Stimulated activated CD4-positive, alpha-beta T cell treated with anti-CD3 and anti-CD28 coated beads, Interleukin-15, amount 100 ng/mL, for 24 hours (primary cell): ENCODE data around the gene HEPACAM.
A peak's percentile ranks its signal among the peaks of the same experiment; 100 is the strongest.

Experiments used
- DNase-seq: peaks from one replicate; pipeline ENCODE4 v3.0.0-alpha.2; 2020

The HEPACAM gene

DNA sequence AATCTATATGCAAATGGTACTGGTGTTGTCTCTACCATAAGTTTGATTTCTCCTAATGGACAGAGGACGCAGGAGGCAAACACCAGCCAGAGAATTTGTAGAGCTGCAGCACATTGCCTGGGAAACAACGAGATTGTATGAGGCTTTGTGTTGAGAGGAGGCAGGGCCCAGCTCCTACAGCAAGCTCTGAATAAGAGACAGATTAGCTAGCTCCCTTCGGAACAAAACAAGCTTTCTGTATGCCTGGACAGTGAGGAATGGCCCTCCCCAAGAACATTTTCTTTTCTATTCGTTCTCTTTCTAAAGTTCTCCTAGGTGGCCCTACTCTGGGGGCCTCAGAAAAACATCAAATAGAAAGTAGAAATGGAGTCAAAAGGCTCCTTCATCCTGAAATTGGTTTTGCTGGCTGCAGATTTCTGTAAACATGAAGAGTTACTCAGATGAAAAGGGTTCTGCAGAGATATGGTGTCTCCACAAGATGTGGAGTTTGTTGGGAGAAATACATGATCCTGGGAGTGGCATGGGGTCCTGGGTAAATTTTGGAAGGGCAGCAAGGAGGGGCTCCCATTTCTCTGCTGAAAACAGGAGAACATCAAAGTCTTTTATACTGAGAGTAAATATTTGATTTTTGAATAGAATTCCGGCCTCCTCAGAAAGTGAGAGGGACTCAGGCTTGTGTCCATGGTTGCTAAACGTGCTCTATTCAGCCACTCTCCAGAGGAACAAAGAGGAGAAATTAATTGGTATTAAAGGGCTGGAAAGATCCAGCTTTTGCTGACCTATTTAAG is 6.8 kb upstream of the HEPACAM start:
- no peak for DNase-seq

DNA sequence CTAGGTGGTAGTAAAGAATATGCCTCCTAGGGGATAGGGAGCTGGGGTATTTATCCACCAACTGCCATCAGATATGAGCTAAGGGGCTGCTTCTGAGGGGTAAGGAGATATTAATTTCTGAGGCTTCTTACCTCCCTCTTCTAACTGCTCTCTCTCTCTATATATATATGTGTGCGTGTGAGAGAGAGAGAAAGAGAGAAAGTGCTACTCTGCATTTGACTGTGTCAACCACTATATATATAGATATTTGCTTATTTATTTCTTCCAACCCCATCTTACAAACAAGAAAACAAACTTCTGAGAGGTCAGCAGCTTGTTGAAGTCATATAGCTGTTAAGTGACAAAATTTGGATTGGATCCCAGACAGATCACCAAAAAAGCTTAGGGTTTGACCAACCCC is 5.9 kb upstream of the HEPACAM start:
- DNase-seq = no peak

DNA sequence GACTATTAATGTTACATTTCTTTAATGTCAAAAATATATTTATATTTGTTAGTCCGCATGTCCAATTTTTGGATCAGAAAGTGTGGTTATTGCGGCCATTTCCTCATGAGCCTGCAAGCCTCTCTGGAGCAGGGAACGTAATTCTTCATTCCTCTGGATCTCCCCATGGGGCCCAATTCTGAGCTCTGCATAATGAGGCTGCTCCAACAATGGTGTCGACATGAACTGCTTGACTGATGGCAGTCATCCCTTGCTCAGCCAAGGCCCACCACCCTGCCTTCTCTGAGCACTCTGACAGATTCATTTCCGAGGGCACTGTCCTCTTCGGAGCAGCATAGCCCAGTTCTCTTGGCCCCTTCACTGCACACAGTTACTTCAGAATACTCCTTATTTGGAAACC is 3.1 kb upstream of the HEPACAM start:
- no peak for DNase-seq

DNA sequence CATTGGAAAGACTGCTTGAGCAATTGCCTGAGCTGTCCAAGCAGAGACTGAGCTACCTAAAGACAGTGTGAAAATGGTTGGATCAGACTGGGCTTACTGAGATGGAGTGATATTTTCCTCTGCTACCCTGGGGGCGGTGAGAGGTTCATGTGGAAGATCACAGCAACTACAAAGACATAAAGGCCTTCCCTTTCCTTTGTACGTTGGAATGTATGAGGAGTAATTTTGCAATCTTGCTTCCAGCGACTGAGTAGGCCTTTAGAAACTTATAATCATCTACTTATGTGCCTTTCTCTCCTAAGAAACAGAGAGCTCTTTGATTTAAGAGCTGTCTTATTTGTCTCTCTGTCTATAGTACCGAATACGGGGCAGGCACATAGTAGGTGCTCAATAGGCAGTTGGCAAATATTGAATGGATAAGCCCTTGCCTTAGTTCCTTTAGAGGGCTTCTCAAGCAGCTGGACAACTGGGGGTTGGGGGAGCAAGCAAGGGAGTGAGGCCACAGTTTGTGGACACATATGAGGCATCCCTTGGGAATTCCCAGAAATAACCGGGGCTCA is 2.4 kb upstream of the HEPACAM start:
- DNase-seq = no peak

DNA sequence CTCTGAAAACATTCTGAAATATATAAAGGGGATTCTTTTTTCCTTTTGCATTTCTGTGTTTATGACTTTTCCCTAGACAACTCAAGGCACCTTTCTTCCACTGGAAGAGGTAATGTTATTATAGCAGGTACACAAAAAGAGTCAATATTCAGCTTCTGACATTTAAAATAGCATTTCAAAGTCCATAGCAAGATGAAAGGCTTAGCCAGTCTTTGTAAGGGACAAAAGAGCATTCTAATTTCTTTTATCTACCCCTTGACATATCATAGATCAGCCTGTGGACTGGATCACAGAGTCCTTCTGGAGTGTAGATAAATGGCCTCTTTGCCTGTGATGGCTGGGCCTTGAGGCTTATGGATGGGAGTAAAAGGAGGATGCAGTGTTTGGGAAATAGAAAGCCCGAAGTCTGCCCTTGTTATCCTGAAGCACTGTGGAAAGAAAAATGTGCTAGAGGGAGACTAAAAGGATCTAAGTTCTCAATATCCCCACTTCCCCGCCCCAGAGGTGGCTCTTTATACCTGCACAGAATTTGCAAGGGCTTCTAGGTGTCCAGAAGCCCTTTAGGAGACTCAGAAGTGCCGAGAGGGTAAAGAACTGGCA is 1.6 kb upstream of the HEPACAM start:
- no peak for DNase-seq

DNA sequence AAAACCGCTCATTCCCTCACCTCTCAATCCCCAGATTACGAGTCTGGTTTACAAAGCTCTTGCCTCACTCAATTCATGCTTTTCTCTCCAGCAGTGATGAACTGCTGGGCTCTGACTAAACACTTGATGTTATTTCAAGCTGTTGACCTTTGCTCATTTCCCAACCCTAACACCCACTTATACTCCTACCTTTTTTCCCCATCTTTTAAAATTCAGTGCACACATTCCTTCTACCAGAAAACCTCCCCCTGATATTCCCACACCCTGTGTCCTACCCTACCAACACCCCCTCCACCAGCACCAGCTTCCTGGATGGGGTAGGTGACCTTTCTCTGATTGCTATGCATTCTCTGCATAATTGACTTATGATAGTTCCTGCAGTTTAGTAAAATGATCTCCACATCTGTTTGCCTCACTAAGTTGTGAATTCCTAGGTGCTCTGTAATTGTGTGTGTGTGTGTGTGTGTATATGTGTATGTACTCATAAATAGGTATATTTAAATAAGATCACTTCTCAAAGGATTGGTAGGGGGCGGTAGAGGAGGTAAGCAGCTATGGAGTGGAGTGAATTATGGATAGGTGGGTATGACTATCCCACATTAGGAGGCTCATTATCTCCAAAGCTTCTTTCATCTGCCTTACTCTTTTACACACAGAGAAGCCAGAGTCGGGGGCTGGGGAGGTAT is 842 bp downstream of the HEPACAM start:
- DNase-seq = no peak

DNA sequence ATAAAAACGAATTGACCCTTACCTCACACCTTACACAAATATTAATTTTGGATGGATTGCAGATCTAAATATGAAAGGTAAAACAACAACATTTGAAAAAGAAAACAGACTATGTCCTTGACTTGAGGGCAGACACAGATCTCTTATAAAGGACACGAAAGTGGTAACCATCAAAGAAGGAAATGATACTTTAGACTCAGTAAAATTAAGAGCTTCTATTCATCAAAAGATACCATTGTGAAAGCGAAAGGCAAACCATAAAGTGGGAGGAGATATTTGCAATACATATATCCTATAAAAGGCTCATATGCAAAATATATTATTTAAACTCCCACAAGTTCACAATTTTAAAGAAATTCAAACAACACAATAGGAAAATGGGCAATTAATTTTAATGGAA is 5.0 kb downstream of the HEPACAM start:
- no peak for DNase-seq

DNA sequence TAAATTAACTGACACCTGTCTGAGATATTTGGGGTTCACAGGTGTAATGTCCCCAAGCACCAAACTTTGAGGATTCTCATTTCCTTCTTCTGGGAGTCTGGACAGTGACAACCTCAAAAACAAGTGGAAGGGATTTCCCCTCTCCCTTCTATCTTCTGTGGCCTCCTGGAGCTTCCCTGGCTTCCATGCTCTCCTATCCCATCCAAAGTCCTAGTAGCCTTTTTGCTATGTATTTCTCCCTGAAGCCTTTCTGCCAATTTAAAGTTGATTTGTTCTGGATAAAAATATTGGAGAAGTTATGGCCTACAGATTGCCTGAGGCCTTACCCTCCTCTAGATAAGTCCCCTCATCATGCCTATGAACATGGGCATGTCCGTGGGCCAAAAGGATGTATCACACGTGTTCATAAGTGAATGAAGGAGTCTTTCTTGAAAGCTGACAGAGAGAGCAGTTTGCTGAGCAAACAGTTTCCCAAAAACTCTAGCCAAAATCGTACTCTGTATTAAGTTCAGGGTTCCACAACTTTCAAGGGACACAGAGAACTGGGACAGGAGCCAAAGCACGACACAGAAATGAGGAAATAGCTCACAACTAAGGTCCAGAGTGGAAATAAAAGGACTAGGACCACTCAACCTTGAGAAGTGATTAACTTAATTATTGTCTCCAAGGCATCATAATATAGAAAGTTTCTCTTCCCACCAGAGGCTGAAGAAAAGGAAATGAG is 6.7 kb downstream of the HEPACAM start:
- no peak for DNase-seq

DNA sequence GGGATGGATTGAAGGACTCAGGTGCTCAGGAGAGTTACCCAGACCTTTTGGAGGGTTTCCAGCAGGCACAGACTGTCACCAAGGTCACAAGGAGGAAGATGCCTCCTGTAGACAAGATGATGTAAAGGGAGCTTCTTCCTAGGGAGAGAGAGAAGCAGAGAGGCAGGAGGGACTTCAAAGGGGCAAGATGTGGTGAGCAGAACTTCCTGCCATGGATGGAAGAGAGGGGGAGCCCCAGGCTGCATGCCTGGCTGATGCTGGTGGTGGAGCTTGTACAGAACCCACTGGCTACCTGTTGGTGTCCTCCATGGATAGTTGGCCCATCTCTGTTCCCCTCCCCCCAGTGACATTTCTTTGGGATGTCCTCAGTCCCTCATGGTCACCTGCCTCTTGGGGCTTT is 12.6 kb downstream of the HEPACAM start:
- no peak for DNase-seq

DNA sequence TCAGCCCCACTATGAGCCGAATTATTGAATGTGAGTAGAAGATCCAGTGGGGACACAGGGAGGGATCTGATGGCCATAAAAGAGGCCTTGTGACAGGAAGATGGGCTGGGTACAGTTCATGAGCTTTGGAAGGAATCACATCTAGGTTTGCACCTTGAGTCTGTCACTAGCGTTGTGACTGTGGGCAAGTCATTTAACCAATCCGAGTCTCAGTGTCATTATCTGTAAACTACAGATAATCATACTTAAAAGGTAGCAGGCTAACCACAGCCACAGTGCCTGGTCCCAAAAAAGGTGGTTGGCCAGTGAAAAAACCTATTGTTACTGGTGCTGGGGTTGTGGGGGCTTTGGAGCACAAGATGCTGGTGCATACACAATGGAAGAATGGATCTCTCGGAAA is 13.0 kb downstream of the HEPACAM start:
- DNase-seq = no peak

DNA sequence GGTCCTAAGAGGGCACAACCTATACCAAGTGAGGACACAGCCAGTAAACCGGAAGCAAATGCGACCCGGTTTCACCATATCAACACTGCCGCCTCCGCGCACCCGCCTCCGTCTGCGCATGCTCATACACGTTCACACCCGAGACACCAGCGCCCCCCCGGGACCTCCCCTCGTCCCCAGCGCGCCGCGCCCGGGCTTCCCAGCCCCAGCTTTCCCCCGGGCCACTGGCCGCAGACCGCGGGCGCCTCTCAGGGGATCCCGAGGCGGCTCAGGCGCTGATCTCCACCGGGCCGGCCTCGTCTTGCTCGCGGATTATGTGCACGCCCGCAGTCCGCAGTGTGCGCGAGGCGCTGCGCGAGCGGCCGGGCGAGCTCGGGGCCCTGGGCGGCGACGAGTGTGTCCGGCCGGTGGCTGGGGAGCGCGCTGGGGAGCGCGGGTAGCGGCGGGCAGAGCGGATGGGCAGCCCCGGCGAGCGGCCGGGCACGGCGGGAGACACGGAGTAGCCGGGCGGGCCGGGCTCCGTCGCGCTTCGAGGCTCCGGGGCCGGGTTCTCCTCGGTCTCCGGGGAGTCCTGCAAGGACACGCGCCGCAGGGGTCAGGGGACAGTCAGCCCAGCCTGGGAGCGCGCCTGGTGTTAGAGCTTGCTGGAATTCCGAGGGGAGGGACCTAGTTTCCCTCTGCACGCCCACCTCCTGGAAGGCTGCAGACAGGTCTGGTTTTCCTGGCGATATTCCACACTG is 14.8 kb downstream of the HEPACAM start:
- peak; percentile 86 for DNase-seq

DNA sequence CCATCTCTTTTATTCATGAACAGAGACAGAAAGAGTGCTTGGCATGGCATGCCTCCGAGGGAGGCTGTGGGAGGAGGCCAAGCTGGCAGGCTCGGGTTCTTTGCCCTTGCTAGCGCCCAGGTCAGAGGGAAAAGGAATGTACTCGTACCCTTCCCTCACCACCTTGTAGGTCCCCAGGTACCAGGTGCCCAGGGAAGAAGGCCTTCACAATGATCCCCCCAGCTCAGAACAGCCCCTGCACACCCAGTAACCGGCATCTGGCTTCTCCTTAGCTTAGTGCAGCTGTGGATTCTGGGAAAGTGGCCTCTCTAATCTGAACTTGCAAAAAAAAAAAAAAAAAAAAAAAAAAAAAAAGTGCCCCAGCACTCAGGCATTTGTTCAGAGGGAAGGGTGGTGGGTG is 15.5 kb downstream of the HEPACAM start:
- no peak for DNase-seq

DNA sequence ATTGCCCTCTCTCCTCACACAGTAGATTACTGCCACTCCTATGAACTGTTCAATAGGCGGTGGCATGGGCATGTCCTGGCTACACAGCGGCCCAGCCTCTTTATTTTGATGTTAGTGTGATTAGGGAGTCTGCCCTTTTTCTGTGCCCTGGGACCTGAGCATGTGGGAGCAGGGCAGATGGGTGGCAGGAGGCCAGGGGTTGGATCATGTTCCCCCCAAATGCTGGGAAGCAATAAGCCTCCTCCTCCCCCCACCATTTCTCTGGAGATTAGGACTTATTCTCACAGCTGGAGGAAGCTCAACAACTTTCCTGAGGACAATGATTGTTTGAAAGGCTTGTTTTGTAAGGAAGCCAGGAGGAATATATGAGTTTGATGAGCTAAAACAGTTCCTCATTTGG is 15.9 kb downstream of the HEPACAM start:
- DNase-seq = no peak

DNA sequence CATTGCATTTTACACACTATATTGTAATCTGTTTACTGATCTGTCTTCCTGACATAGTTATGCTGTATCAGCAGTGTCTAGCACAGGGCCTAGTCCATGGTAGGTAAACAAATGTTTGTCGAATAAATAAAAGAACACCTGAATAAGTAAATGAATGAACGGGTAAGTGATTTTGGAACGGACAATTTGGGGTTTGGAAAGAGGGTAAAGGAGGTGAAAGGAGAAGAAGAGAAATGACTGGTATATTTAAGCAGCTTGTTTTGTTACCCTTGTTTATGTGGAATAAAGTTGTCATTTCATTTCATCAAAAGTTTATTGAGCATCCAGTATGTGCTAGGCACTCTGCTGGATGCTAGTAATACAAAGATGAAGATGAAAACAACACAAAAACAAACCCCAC is 16.9 kb downstream of the HEPACAM start, which contains the start of gene HEPN1:
HEPN1 (plus strand) TSS at position 301 of the 400 bp plus-strand sequence.
- DNase-seq = no peak

DNA sequence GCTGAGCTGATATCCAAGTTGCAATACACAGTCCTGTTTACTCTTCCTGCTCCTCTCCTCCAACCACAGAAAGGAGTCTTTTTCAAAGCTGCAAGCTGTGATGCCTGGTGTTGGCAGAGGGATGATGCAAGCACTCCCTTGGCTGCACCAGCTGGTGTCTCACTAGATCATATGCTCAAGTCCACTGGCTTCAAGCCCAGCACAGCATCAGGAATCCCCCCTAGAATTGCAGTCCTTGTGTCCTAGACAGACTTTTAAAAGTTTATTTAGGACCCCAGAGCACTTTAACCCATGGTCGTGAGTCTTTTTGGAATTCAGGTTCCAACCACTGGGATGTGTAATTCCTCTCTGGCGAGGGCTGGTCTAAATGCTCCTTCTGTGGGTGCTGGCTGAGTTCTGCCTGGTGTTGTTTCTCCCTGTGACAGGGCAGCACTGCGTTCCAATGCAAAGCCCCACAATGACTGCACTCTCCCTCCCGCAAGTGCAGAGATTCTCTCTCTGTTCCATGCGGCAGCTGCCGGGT is 18.7 kb downstream of the HEPACAM start:
- DNase-seq = no peak

DNA sequence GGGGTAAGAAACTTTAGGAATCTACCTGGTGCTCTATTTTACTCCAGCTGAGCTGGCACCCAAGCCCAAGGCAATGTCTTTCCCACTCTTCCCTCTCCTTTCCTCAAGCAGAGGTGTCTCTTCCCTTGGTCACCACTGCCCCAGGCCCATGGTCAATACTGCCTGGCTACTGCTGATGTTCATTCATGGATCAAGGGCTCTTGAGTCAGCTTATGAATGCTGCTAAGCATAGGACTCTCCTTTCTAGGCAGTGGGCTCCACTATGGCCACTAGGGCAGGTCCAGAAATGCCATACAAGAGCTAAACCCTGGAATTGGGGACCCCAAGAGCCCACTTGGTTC is 19.5 kb downstream of the HEPACAM start:
- no peak for DNase-seq

DNA sequence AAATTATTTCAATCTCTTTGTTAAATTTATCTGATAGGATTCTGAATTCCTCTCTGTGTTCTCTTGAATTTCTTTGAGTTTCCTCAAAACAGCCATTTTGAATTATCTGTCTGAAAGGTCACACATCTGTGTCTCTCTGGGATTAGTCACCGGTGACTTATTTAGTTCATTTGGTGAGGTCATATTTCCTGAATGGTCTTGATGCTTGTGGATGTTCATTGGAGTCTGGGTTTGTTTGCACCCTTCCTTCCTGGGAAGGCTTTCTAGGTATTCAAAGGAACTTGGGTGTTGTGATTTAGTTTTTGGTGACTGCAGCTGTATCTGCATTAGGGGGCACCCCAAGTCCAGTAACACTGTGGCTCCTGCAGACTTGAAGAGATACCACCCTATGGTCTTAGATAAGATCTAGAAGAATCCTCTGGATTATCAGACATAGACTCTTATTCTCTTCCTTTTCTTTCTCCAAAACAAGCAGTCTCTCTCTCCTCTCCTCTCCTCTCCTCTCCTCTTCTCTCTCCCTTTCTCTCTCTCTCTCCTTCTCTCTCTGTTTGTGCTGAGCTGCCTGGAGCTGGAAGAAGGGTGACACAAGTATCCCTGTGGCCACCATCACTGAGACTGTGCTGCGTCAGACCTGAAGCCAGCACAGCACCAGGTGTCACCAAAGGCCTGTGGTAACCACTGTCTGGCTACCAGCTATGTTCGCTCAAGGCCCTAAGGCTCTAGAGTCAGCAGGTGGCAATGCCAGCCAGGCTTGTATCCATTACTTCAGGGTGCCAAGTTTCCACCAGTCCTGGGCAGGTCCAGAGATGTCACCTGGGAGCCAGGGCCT is 20.1 kb downstream of the HEPACAM start:
- DNase-seq = no peak

DNA sequence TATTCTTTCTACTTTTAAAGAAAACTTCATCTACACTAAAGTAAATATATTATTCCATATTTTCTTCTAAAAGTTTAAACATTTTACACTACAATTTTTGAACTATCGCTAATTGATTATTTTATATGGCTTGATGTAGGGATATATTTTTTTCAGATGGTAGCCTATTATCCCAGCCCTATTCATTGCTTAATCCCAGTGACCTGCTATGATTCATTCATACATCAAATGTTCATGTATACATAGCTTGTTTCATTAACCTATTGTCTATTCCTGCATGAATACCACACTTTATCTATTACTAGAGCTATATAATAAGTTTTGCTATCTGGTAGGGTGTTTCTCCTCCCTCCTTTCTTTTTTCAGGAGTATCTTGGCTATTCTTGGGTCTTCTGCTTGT is 33.2 kb downstream of the HEPACAM start:
- DNase-seq = no peak

DNA sequence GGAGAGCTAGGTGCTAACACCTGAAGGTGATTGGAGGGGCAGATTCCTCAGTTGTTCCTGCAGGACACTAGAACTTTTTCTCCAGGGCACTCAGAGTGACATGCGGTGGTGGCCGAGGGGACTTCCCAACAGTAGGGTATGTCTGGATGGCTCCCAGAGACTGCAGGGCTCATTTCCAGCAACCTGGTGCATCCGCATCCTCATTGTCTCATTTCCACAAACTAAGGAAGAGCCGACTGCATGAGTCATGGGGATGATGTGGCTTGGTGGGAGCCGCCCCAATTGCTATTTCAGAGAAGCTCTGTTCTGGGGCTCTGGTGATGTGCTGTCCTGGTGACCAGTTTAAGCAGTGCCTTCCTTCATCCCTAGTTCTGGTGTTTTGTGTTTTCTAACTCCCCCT is 35.4 kb downstream of the HEPACAM start:
- no peak for DNase-seq

DNA sequence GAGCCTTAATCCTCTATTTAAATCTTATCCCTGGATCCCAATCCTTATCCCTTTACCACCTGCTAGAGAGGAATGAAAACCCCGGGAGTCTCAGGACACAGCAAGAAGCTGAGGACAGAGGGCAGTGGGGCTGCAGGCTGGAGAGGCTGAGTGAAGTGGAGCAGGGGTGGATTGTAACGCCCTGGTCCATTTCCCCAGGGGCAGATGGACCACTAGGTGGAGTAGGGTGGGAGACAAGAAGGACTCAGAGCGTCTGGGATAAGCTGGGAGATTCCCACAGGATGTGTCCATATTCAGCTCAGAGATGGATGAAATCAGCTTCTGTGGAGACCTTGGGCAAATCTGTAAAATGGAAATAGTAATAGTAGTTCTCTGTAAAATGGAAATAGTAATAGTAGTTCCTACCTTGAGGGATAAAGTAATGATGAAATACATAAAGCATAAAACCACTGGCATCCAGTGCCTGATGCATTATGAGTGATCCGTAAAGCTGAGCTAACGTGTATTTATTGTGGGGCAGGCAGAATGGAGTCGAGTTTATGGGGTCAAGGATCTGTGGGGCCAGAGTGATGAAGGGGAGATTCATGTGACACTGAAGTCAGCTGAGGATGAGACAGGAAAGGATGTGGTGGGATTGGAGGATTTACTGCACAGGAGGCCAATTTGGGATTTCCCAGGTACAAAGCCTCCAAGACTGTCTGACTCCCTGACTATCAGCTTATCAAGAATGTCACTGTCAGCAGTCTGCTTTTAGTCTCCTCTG is 36.3 kb downstream of the HEPACAM start:
- DNase-seq = no peak

DNA sequence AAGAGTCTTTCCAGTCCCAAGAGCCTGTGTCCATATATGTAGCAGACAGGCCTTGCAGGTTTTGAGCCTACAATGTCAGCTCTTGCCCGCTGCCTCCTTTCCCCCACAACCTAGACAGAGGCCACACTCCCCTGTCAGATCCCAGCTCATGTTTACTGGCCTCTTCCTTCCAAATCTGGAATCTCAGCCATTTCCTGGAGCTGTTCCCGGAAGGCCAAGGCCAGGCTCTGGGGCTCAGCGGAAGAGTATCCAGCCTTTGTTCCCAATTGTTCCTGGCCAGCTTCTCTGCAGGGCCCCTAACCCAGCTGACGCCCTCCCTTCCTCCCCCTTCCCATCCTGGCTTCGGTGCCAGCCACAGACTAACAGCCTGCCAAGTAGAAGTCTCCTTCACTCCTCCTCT is 37.1 kb downstream of the HEPACAM start:
- DNase-seq = no peak
